Gastroesophageal sphincter (tissue), 3 donors: ENCODE data around the gene NSFL1C.

ENCODE experiments used
- CTCF ChIP-seq, 4 experiments: fragments of 200-600 bp in 2 of 4; fragments of 450-650 bp in 2 of 4; sonication (generic) in 1 of 4; IDR thresholded peaks; one replicate each; pipeline ENCODE4 v1.5.1; 2017 to 2019; ENCODE audit warnings: antibody characterized with exemption in 4 of 4, mild to moderate bottlenecking in 2 of 4, moderate library complexity in 2 of 4
- POLR2A ChIP-seq, 2 donors: fragments of 450-650 bp; IDR thresholded peaks; one replicate each; pipeline ENCODE4 v1.6.1; 2017; ENCODE audit warnings: antibody characterized with exemption in 2 of 2, mild to moderate bottlenecking in 2 of 2, moderate library complexity in 1 of 2
- POLR2AphosphoS5 ChIP-seq: sonication (generic); formaldehyde crosslinking; IDR thresholded peaks from one replicate; pipeline ENCODE4 v1.6.1; 2017; ENCODE audit warnings: antibody characterized with exemption

- TF ChIP-seq CTCF (IDR thresholded peaks at IDR 0.05) (no peak), POLR2AphosphoS5 (no peak), POLR2A (IDR thresholded peaks at IDR 0.05) (no peak)
Measured at GRCh38 chr20:1418350-1418749, 48.3 kb downstream of the NSFL1C start.
